Natural killer cell (primary cell): ENCODE measurements around the gene TMEM184C. TPM values are rescaled to one million over a fixed set of nuclear protein-coding genes. Genes with fewer than 3 reads are reported as not detected.

Experiments used
- ATAC-seq, 3 donors: fragments of 150-1000 bp in 2 of 3; fragments of 200-7000 bp in 1 of 3; cut with Tn5 transposase; 1 replicate in 1 of 3; 2 replicates in 2 of 3; pipeline ENCODE4 v1.10.0; 2021; ENCODE audit warnings: mild to moderate bottlenecking in 2 of 3, moderate library complexity in 2 of 3
- DNase-seq, 2 donors: peaks; one replicate each; pipeline versions ENCODE4 v3.0.0 to v3.0.0-alpha.2; 2013 to 2021; ENCODE audit warnings: mixed read lengths in 1 of 2
- H3K27ac ChIP-seq: one replicate; pipeline ENCODE4 v1.5.1; 2013; ENCODE audit warnings: mild to moderate bottlenecking, low read length
- H3K27me3 ChIP-seq: one replicate; pipeline ENCODE4 v1.6.1; 2013; ENCODE audit warnings: low read length; ENCODE audit not compliant: control insufficient read depth, insufficient read depth
- H3K36me3 ChIP-seq: one replicate; pipeline ENCODE4 v1.6.1; 2013; ENCODE audit warnings: low read length; ENCODE audit not compliant: control insufficient read depth, insufficient read depth
- H3K4me1 ChIP-seq: one replicate; pipeline ENCODE4 v1.6.1; 2013; ENCODE audit warnings: low read length; ENCODE audit not compliant: control insufficient read depth, insufficient read depth
- H3K4me3 ChIP-seq: one replicate; pipeline ENCODE4 v1.5.1; 2013; ENCODE audit warnings: low read length
- H3K9me3 ChIP-seq: one replicate; pipeline ENCODE4 v1.6.1; 2013; ENCODE audit warnings: low read length; ENCODE audit not compliant: control insufficient read depth, insufficient read depth
- H3K27ac Mint-ChIP-seq, 2 donors: one replicate each; pipeline ENCODE4 v1.8.0; 2022; ENCODE audit warnings: mild to moderate bottlenecking in 2 of 2, mixed read lengths in 2 of 2, moderate library complexity in 1 of 2
- H3K27me3 Mint-ChIP-seq, 2 donors: one replicate each; pipeline ENCODE4 v1.8.0; 2022; ENCODE audit warnings: low read depth in 2 of 2, mixed read lengths in 2 of 2
- H3K36me3 Mint-ChIP-seq: one replicate; pipeline ENCODE4 v1.8.0; 2022; ENCODE audit warnings: mixed read lengths
- H3K4me1 Mint-ChIP-seq, 2 donors: one replicate each; pipeline ENCODE4 v1.8.0; 2022; ENCODE audit warnings: mixed read lengths in 2 of 2
- H3K4me3 Mint-ChIP-seq: one replicate; pipeline ENCODE4 v1.8.0; 2022; ENCODE audit warnings: mild to moderate bottlenecking, moderate library complexity, mixed read lengths
- H3K9me3 Mint-ChIP-seq, 2 donors: one replicate each; pipeline ENCODE4 v1.8.0; 2022; ENCODE audit warnings: mixed read lengths in 2 of 2
- WGBS: methylation state at CpG from one replicate; pipeline ENCODE4 v1.1.7; 2013; ENCODE audit warnings: missing lambda C conversion rate; ENCODE audit not compliant: insufficient coverage; 5-methylcytosine and 5-hydroxymethylcytosine counted together
- intact Hi-C: fragments of 100-400 bp; cut with micrococcal nuclease; formaldehyde crosslinking; loops from one replicate; pipeline ENCODE4 v1.14.2; 2022
- total RNA-seq, 4 donors: library from RNA; stranded (reverse); fragments of 120-200 nt in 1 of 4; gene quantifications; one replicate each; pipeline versions ENCODE4 v1.2.3 to v1.2.4, GENCODE V29; 2013 to 2022
- TF ChIP-seq, protein P1 (sequence below): fragments of 200-600 bp; IDR thresholded peaks from one replicate; pipeline ENCODE4 v1.8.0; 2022; ENCODE audit warnings: antibody characterized with exemption

TMEM184C gene
- total RNA-seq, 3 donors from 2014 or later (not counting 1 experiment from before 2014, with no cell fraction given) = 14.4 to 15.5 (median 15.1) TPM

DNA sequence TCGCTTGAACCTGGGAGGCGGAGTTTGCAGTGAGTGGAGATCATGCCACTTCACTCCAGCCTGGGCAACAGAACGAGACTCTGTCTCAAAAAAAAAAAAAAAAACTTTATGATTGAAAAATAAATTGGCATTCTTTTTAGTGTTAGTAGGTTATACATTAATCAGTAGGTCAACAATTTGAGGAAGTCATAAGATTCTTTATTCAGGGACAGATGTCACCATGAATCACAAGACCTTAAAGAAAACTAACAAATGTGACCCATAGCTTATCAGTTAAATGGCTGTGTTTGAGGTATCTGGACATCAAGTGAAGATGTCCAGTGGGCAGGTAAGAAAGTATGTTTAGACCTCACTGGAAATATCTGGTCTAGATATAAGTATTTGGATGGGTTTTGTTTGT lies 76.0 kb downstream of the TMEM184C start:
- Histone ChIP-seq H3K27me3 (peaks cover 5% of the 10 kb centered on the region), H3K4me1 (peaks cover 14% of the 10 kb centered on the region), H3K9me3 (no peaks in the 10 kb centered on the region), H3K36me3 (no peaks in the 10 kb centered on the region), H3K4me3 (no peak overlapping the region), H3K27ac (no peak overlapping the region)
- H3K36me3 Mint-ChIP-seq = no peaks in the 10 kb centered on the region
- H3K4me3 Mint-ChIP-seq = no peak overlapping the region
- 89% methylated on average over 3 of the region's 3 CpGs for WGBS
- H3K27ac Mint-ChIP-seq = no peak overlapping the region
- peaks cover 5 to 6% of the 10 kb centered on the region in 2 donors for H3K4me1 Mint-ChIP-seq
- intact Hi-C loops = no loop called here
- peaks cover 0 to 9% of the 10 kb centered on the region in 2 donors for H3K27me3 Mint-ChIP-seq
- H3K9me3 Mint-ChIP-seq = no peaks in the 10 kb centered on the region
- ATAC-seq (no peak), DNase-seq (no peak)
- TF ChIP-seq, protein P1, sequence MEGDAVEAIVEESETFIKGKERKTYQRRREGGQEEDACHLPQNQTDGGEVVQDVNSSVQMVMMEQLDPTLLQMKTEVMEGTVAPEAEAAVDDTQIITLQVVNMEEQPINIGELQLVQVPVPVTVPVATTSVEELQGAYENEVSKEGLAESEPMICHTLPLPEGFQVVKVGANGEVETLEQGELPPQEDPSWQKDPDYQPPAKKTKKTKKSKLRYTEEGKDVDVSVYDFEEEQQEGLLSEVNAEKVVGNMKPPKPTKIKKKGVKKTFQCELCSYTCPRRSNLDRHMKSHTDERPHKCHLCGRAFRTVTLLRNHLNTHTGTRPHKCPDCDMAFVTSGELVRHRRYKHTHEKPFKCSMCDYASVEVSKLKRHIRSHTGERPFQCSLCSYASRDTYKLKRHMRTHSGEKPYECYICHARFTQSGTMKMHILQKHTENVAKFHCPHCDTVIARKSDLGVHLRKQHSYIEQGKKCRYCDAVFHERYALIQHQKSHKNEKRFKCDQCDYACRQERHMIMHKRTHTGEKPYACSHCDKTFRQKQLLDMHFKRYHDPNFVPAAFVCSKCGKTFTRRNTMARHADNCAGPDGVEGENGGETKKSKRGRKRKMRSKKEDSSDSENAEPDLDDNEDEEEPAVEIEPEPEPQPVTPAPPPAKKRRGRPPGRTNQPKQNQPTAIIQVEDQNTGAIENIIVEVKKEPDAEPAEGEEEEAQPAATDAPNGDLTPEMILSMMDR = no peak

DNA sequence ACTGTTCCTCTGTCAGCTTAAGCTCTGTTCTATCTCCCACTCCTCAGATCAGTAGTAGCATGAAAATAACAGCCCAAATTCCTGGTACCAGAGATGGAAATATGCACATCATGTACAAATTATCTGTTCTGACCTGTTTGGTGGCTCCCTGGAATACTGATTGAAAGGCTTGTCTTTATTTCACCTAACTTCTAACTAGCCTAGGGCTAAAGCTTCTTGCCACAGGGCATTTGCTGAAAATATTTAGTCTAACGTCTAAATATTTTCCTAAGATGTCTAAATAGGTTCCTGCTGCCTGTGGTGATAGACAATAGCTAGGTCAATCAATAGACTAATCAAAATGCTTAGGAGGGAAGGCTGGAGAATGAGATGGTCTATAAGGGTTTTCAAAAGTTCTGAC lies 79.7 kb downstream of the TMEM184C start:
- peaks cover 5% of the 10 kb centered on the region for H3K27me3 ChIP-seq
- Mint-ChIP-seq H3K27ac (no peak overlapping the region), H3K27me3 (peaks cover 0 to 7% of the 10 kb centered on the region in 2 donors), H3K4me3 (no peak overlapping the region), H3K4me1 (no peaks in the 10 kb centered on the region), H3K36me3 (no peaks in the 10 kb centered on the region), H3K9me3 (no peaks in the 10 kb centered on the region)
- H3K9me3 ChIP-seq = no peaks in the 10 kb centered on the region
- ATAC-seq = no peak
- H3K4me3 ChIP-seq = no peak overlapping the region
- no peak overlapping the region for H3K27ac ChIP-seq
- intact Hi-C loops = no loop called here
- H3K4me1 ChIP-seq = no peaks in the 10 kb centered on the region
- no peaks in the 10 kb centered on the region for H3K36me3 ChIP-seq
- no peak for DNase-seq
- TF ChIP-seq, protein P1 = no peak
- 92% methylated on average over 1 of the region's 1 CpG for WGBS

DNA sequence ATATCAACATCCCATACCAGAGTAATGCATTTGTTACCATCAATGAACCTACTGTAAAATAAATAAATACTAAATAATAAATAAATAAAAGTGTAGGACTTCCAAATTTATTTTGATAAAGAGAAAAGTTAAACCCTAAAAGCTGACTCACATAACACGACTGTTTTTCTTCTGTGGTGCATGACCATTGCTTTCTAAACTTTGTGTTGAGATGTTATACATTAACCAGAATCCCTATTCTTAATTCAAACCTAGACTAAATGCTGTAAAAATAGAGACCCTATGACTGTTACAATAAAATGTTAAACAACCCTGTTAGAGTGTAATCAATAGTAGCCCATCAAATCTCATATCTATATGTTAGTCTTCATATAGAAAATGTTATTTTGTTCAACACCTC lies 87.6 kb downstream of the TMEM184C start:
- no peaks in the 10 kb centered on the region for H3K9me3 ChIP-seq
- Mint-ChIP-seq H3K9me3 (no peaks in the 10 kb centered on the region), H3K36me3 (no peaks in the 10 kb centered on the region), H3K27ac (no peak overlapping the region), H3K27me3 (peaks cover 0 to 3% of the 10 kb centered on the region in 2 donors), H3K4me1 (peaks cover 8 to 9% of the 10 kb centered on the region in 2 donors), H3K4me3 (no peak overlapping the region)
- no peaks in the 10 kb centered on the region for H3K4me1 ChIP-seq
- no peak overlapping the region for H3K4me3 ChIP-seq
- ATAC-seq = no peak
- WGBS = no CpG with 5 or more reads among the region's 1 CpG
- DNase-seq = no peak
- no peaks in the 10 kb centered on the region for H3K36me3 ChIP-seq
- H3K27ac ChIP-seq = no peak overlapping the region
- H3K27me3 ChIP-seq = no peaks in the 10 kb centered on the region
- TF ChIP-seq, protein P1 = no peak
- intact Hi-C loops = no loop called here
